BJ (cell line): ENCODE measurements around the gene PAX9. TPM values are rescaled to one million over a fixed set of nuclear protein-coding genes. Genes with fewer than 3 reads are reported as not detected.
A peak's percentile ranks its signal among the peaks of the same experiment; 100 is the strongest.

ENCODE experiments used
- CTCF ChIA-PET: fragments of 350-600 bp; formaldehyde crosslinking; extraction: SDS; loops from one replicate; lab custom pipeline; 2021; ENCODE audit warnings: antibody characterized with exemption, inconsistent platforms; lab: Yijun Ruan, JAX
- POLR2A ChIA-PET: fragments of 300-600 bp; sonication (Branson Sonifier 250); formaldehyde crosslinking; extraction: SDS; loops from one replicate; lab custom pipeline; 2021; ENCODE audit warnings: antibody characterized with exemption; lab: Charles Lee
- DNase-seq: peaks from one replicate; pipeline ENCODE4 v3.0.0-alpha.2; 2011; ENCODE audit warnings: low read depth
- H3K27me3 ChIP-seq: 2 replicates; pipeline ENCODE4 v1.6.0; 2011; ENCODE audit warnings: low read length; ENCODE audit not compliant: control insufficient read depth, insufficient read depth
- H3K36me3 ChIP-seq: 2 replicates; pipeline ENCODE4 v1.5.1; 2011; ENCODE audit warnings: low read length; ENCODE audit not compliant: control insufficient read depth, insufficient read depth
- H3K4me3 ChIP-seq: 2 replicates; pipeline ENCODE4 v1.5.1; 2011; ENCODE audit warnings: low read depth, mild to moderate bottlenecking, control low read depth, low read length
- CTCF ChIP-seq: IDR thresholded peaks from 2 replicates; pipeline ENCODE4 v1.5.1; 2011; ENCODE audit warnings: low read depth, mild to moderate bottlenecking, control low read depth, inconsistent platforms, low read length, moderate library complexity; ENCODE audit not compliant: insufficient read depth
- polyA plus RNA-seq: library from polyadenylated mRNA; depleted of rRNA; stranded (reverse); fragments of >200 nt; gene quantifications from 2 replicates; pipeline ENCODE4 v1.2.3, GENCODE V29; 2011

Gene PAX9
- polyA plus RNA-seq, 1 experiment: not detected

DNA sequence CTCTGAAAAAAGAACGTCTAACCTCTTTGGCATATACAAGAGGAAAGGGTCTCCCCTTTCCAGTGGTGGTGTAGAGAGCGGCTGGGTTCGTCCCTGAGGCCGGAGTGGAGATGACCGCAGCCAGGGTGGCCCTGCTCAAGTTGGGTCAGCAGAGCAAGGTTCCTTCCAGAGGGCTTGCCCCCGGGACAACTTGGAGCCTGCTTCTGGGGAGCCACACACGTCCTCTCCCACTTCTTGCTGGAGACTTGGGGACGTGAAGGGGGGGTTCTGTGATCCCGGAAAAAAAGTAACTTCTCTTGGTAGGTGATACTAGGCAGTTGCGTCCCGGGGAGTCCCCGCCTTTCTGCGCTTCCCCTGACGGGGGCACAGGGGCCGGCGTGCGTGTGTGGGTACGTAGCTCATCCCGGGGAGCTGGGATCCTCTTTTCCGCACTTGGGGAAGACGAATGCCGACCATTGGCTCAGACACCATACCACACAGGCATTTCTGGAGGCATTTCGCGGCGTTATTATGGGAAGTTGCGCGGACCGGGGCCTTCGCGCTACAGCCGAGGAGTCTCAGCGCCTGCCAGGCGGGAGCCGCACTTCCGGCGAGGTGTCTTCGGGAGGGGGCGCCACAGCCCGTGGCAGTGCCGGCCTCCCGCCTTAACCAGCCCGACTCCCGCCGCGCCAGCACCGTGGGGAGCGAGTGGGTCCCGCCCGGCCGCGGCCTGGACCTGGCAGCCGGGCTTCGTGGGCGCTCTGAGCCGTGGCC lies 14.8 kb upstream of the PAX9 start:
- H3K4me3 ChIP-seq: no peak overlapping the region
- no peak for DNase-seq
- no peaks in the 10 kb centered on the region for H3K36me3 ChIP-seq
- peaks cover 31% of the 10 kb centered on the region for H3K27me3 ChIP-seq
- ChIA-PET CTCF (interaction anchor here (0.6 to 3.5 kb wide), 9 partner anchors 29 to 511 kb away, joined by 3 to 39 read pairs (median 6); no protein-coding TSS in a partner anchor), POLR2A (no interaction called here)
- 0 out of 2 replicates have a peak, but pooled peaks have one; percentile 10 for TF ChIP-seq CTCF

DNA sequence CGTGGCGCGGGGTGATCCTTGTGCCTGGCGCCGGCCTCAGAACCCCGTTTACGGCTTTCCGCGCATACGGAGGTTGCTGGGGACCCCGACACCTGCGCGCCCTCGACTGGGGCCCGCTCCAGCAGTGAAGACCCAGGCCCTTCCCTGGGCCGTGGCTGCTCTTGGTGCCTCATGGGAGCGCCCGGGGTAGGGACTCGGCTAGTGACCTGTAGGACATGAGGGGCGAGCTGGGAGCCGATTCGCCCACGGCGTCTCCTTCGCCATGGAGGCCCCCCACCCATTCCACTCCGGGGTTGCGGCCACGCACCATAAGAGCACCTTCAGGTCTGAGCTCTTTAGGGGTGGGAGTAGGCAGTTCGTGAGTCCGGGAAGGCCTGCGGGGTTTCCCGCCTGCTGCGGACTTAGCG lies 14.2 kb upstream of the PAX9 start:
- H3K27me3 ChIP-seq: peaks cover 31% of the 10 kb centered on the region
- TF ChIP-seq CTCF: no peak
- H3K4me3 ChIP-seq: no peak overlapping the region; the same call in 1 of the 2 replicates
- ChIA-PET POLR2A (no interaction called here), CTCF (interaction anchor here (0.6 to 3.5 kb wide), 10 partner anchors 29 to 510 kb away, joined by 3 to 39 read pairs (median 5); no protein-coding TSS in a partner anchor)
- no peaks in the 10 kb centered on the region for H3K36me3 ChIP-seq
- no peak for DNase-seq

- POLR2A ChIA-PET: no interaction called here
- peak; percentile 60 for TF ChIP-seq CTCF
- CTCF ChIA-PET: interaction anchor here (0.6 to 3.5 kb wide), 15 partner anchors 10 to 519 kb away, joined by 3 to 39 read pairs (median 4); no protein-coding TSS in a partner anchor
- no peaks in the 10 kb centered on the region for H3K36me3 ChIP-seq
- peaks cover 31% of the 10 kb centered on the region for H3K27me3 ChIP-seq
- H3K4me3 ChIP-seq: peak overlapping the region; percentile 21
- DNase-seq: no peak
Observed at GRCh38 chr14:36647824-36648753, 13.6 kb upstream of the PAX9 start.

GRCh38 chr14:36649872-36650650 lies 11.6 kb upstream of the PAX9 start:
- peaks cover 43% of the 10 kb centered on the region for H3K27me3 ChIP-seq
- CTCF ChIA-PET: interaction anchor here (1.1 to 3.5 kb wide), 4 partner anchors 10 to 499 kb away, joined by 3 to 39 read pairs (median 3); no protein-coding TSS in a partner anchor
- POLR2A ChIA-PET: interaction anchor here (0.6 to 1.2 kb wide), 2 partner anchors 478 to 501 kb away, joined by 3 to 6 read pairs; no protein-coding TSS in a partner anchor

More at GRCh38 chr14:36649872-36650650, 11.6 kb upstream of the PAX9 start:
- no peak overlapping the region for H3K4me3 ChIP-seq
- TF ChIP-seq CTCF: no peak
- H3K36me3 ChIP-seq: no peaks in the 10 kb centered on the region
- DNase-seq: no peak
